Uterus (tissue), 2 donors: ENCODE measurements around the gene AIG1.

Experiments used
- CTCF ChIP-seq, 4 experiments: fragments of 200-600 bp in 2 of 4; fragments of 450-650 bp in 2 of 4; sonication (generic) in 2 of 4; IDR thresholded peaks; one replicate each; pipeline ENCODE4 v1.5.1; 2016 to 2019; ENCODE audit warnings: antibody characterized with exemption in 4 of 4, mild to moderate bottlenecking in 2 of 4, moderate library complexity in 1 of 4
- POLR2A ChIP-seq, 2 donors: fragments of 450-650 bp; IDR thresholded peaks; one replicate each; pipeline ENCODE4 v1.6.1; 2016; ENCODE audit warnings: antibody characterized with exemption in 2 of 2, mild to moderate bottlenecking in 1 of 2, moderate library complexity in 1 of 2

- TF ChIP-seq CTCF (IDR thresholded peaks at IDR 0.05) = no peak
- TF ChIP-seq POLR2A (IDR thresholded peaks at IDR 0.05) = no peak
These were observed 123.0 kb downstream of the AIG1 start for GRCh38 chr6:143183666-143184065.
